Esophagus squamous epithelium (tissue), 5 donors: ENCODE data around the gene OR7C1. TPM values are rescaled to one million over a fixed set of nuclear protein-coding genes. Genes with fewer than 3 reads are reported as not detected.
A peak's percentile ranks its signal among the peaks of the same experiment; 100 is the strongest.
"Not testable (repeated sequence)": the region's sequence is repeated elsewhere in the genome, so short reads cannot be mapped to it uniquely, and the experiment has no call there.

Experiments used
- DNase-seq: peaks from one replicate; lab custom pipeline; 2025; lab: John Stamatoyannopoulos, UW
- H3K27ac ChIP-seq, 4 donors: fragments of 200-600 bp; sonication (generic); one replicate each; pipeline ENCODE4 v1.5.1; 2016 to 2019; ENCODE audit warnings: mild to moderate bottlenecking in 1 of 4
- H3K27me3 ChIP-seq, 4 donors: fragments of 200-600 bp; sonication (generic); 1 replicate in 3 of 4; 2 replicates in 1 of 4; pipeline versions ENCODE4 v1.5.1 to v1.6.0; 2017 to 2021; ENCODE audit warnings: antibody characterized with exemption in 1 of 4
- H3K36me3 ChIP-seq, 3 donors: fragments of 200-600 bp; sonication (generic); one replicate each; pipeline ENCODE4 v1.5.1; 2016 to 2019
- H3K4me1 ChIP-seq, 3 donors: fragments of 200-600 bp; sonication (generic); one replicate each; pipeline ENCODE4 v1.5.1; 2017 to 2019
- H3K4me3 ChIP-seq, 4 donors: fragments of 200-600 bp; sonication (generic); 1 replicate in 3 of 4; 2 replicates in 1 of 4; pipeline ENCODE4 v1.5.1; 2016 to 2019; ENCODE audit warnings: mild to moderate bottlenecking in 2 of 4, moderate library complexity in 1 of 4
- H3K9me3 ChIP-seq, 3 donors: fragments of 200-600 bp; sonication (generic); one replicate each; pipeline ENCODE4 v1.5.1; 2016 to 2019
- POLR2A ChIP-seq, 4 donors: fragments of 450-650 bp; IDR thresholded peaks; one replicate each; pipeline ENCODE4 v1.6.1; 2017; ENCODE audit warnings: antibody characterized with exemption in 4 of 4, mild to moderate bottlenecking in 4 of 4, moderate library complexity in 3 of 4
- WGBS, 2 donors: methylation state at CpG; one replicate each; pipeline ENCODE4 v1.1.5; 2018; 5-methylcytosine and 5-hydroxymethylcytosine counted together
- intact Hi-C: fragments of 100-400 bp; cut with DNase I; formaldehyde crosslinking; loops from one replicate; pipeline ENCODE4 v1.15.0; 2022
- total RNA-seq, 4 donors: library from RNA; depleted of rRNA; stranded (reverse); fragments of >200 nt; gene quantifications; one replicate each; pipeline ENCODE4 v1.1.0, GENCODE V29; 2016
- TF ChIP-seq, protein P1 (sequence below), 6 experiments: fragments of 450-650 bp in 4 of 6; fragments of 200-600 bp in 2 of 6; sonication (generic) in 2 of 6; IDR thresholded peaks; one replicate each; pipeline ENCODE4 v1.5.1; 2016 to 2019; ENCODE audit warnings: antibody characterized with exemption in 6 of 6, mild to moderate bottlenecking in 4 of 6, moderate library complexity in 4 of 6
- donor health status: DM: yes; HTN: yes; CAD: no.

OR7C1 gene
- total RNA-seq, 4 donors from 2014 or later, result not detected

DNA sequence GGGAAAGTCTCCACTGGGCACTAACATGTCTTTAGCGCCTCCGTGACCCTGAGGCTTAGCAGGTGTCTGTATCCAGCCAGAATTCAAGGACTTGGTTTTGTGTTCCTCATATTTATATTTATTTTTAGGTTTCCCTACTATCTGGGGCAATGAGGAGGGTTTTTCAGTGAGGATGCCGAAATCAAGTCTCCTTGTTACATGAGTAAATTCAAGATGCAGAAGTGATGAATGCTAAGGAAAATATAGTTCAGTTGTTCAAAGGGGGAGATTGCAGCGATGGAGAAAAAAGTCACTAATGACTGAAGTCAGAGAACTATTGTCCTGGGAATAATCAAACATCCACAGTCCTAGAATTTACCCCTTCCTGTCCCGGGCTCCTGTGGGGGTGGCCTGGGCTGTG, 55.8 kb downstream of the OR7C1 start:
- intact Hi-C loops, result loop anchor here (10.0 kb wide), 1 partner anchor 204 kb away; the partner anchor contains the start of gene NDUFB7

DNA sequence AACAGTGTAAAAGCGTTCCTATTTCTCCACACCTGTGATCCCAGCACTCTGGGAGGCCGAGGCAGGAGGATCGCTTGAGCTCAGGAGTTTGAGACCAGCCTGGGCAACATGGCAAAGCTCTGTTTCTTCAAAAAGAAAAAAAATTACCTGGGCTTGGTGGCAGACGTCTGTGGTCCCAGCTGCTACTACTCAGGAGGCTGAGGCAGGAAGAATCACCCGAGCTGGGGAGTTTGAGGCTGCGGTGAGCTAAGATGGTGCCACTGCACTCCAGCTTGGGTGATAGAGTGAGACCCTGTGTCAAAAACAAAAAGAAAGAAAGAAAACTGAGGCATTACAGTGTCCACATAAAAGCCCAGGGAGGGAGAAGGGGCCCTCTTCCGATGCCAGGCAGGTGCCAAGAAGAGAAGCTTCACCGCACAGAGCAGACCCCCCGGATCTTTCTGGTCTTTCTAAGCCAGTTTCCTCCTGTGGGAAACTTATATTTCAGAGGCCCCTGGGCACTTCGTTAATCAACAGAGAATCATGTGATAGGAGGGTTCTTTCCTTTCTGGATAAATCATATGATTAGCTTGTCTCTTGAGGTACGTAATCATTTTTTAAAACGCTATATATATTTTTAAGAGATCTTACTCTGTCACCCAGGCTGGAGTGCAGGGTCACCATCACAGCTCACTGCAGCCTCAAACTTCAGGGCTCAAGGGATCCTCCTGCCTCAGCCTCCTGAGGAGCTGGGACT, 56.7 kb downstream of the OR7C1 start, which contains the start of gene ADGRE2:
Gene ADGRE2 (minus strand): TSS at position 451 of the 736 bp plus-strand sequence. CDS start 1,804 bp downstream, outside the sequence.
- H3K36me3 ChIP-seq, H3K27ac ChIP-seq, DNase-seq, H3K9me3 ChIP-seq, H3K4me3 ChIP-seq: not testable (repeated sequence)
- Histone ChIP-seq H3K4me1 (peaks cover 3 to 20% (median 3%) of the 10 kb centered on the region in 3 donors), H3K27me3 (peaks cover 0 to 75% (median 0%) of the 10 kb centered on the region in 4 donors)
- WGBS, 2 donors, result 59 to 69% methylated on average over 9 to 10 of the region's 12 CpGs
- intact Hi-C loops, result loop anchor here (10.0 kb wide), 1 partner anchor 203 kb away; the partner anchor contains the start of gene NDUFB7

More for the DNA sequence above, 55.8 kb downstream of the OR7C1 start:
- peaks cover 3 to 20% (median 3%) of the 10 kb centered on the region in 3 donors for H3K4me1 ChIP-seq
- TF ChIP-seq, protein P1, sequence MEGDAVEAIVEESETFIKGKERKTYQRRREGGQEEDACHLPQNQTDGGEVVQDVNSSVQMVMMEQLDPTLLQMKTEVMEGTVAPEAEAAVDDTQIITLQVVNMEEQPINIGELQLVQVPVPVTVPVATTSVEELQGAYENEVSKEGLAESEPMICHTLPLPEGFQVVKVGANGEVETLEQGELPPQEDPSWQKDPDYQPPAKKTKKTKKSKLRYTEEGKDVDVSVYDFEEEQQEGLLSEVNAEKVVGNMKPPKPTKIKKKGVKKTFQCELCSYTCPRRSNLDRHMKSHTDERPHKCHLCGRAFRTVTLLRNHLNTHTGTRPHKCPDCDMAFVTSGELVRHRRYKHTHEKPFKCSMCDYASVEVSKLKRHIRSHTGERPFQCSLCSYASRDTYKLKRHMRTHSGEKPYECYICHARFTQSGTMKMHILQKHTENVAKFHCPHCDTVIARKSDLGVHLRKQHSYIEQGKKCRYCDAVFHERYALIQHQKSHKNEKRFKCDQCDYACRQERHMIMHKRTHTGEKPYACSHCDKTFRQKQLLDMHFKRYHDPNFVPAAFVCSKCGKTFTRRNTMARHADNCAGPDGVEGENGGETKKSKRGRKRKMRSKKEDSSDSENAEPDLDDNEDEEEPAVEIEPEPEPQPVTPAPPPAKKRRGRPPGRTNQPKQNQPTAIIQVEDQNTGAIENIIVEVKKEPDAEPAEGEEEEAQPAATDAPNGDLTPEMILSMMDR (IDR thresholded peaks at IDR 0.05), result no peak
- no peak for TF ChIP-seq POLR2A (IDR thresholded peaks at IDR 0.05)
- H3K27ac ChIP-seq, result no peak overlapping the region
- peaks cover 0 to 3% (median 0%) of the 10 kb centered on the region in 3 donors for H3K9me3 ChIP-seq
- 41 to 56% methylated on average over 5 of the region's 5 CpGs for WGBS, 2 donors
- no peak for DNase-seq
- no peaks in the 10 kb centered on the region for H3K36me3 ChIP-seq
- no peak overlapping the region for H3K4me3 ChIP-seq
- H3K27me3 ChIP-seq, result peaks cover 0 to 68% (median 0%) of the 10 kb centered on the region in 4 donors

- intact Hi-C loops, result loop anchor here (10.0 kb wide), 1 partner anchor 203 kb away; the partner anchor contains the start of gene NDUFB7
- DNase-seq, H3K4me3 ChIP-seq, H3K9me3 ChIP-seq, H3K36me3 ChIP-seq, H3K27ac ChIP-seq: not testable (repeated sequence)
- WGBS, 2 donors, result 93 to 100% methylated on average over 3 to 4 of the region's 4 CpGs
- Histone ChIP-seq H3K4me1 (peaks cover 3 to 20% (median 3%) of the 10 kb centered on the region in 3 donors), H3K27me3 (peaks cover 0 to 75% (median 0%) of the 10 kb centered on the region in 4 donors)
These were observed 57.3 kb downstream of the OR7C1 start for GRCh38 chr19:14777645-14778044.

DNA sequence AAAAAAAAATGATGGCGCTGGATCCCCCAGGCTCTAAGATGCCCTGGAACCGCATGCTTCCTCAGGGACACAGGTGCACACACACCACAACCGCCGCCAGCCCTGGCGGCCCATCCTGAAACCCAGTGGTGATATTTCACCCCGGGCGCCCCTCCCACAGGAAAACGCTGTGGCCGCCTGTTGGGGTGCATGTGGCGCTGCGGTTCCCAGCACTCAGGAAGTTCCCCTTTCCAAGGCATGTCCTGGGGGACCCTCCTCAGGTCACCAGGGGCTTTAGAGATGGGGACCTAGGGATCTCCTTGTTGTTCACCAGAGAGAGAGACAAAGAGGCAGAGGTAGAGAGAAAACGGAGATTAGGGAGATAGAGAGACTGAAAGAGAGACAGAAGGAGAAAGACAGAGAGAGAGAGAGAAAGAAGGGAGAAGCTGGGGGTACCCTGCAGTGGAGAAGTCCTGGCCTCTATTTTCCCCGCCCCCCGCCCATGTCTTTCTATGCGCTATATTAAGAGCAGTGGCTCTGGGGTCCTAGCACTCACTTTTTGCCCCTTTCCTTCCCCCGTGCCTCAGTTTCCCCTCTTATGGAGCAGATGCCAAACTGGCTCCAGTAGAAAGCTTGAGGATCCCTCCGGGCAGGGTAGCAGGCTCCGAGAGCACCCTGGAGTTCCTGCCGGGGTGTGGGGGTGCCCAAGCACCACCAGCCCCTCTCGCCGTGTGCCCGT, 59.0 kb downstream of the OR7C1 start:
- H3K27me3 ChIP-seq, result peaks cover 0 to 67% (median 0%) of the 10 kb centered on the region in 4 donors
- H3K4me3 ChIP-seq, result peak overlapping the region; percentile 27 to 60 (median 40)
- no peaks in the 10 kb centered on the region for H3K36me3 ChIP-seq
- WGBS, 2 donors, result 2 to 7% methylated on average over 14 to 18 of the region's 22 CpGs
- peaks cover 3 to 20% (median 3%) of the 10 kb centered on the region in 3 donors for H3K4me1 ChIP-seq
- intact Hi-C loops, result loop anchor here (10.0 kb wide), 1 partner anchor 201 kb away; the partner anchor contains the start of gene NDUFB7
- no peak for DNase-seq
- H3K27ac ChIP-seq, result peak overlapping the region in 3 of 4 donors; percentile 34 to 44 (median 42)
- peaks cover 0 to 3% (median 0%) of the 10 kb centered on the region in 3 donors for H3K9me3 ChIP-seq
- no peak for TF ChIP-seq POLR2A (IDR thresholded peaks at IDR 0.05)
- TF ChIP-seq, protein P1 (IDR thresholded peaks at IDR 0.05), result no peak

GRCh38 chr19:14775326-14775725, 59.7 kb downstream of the OR7C1 start:
- H3K36me3 ChIP-seq, H3K27ac ChIP-seq, H3K9me3 ChIP-seq, DNase-seq: not testable (repeated sequence)
- intact Hi-C loops, result loop anchor here (10.0 kb wide), 1 partner anchor 201 kb away; the partner anchor contains the start of gene NDUFB7
- Histone ChIP-seq H3K4me3 (peak overlapping the region in 2 of 4 donors; percentile 41 to 60), H3K4me1 (peaks cover 3 to 20% (median 3%) of the 10 kb centered on the region in 3 donors), H3K27me3 (peaks cover 0 to 64% (median 0%) of the 10 kb centered on the region in 4 donors)
- WGBS, 2 donors, result 76 to 83% methylated on average over 4 to 8 of the region's 8 CpGs

- Histone ChIP-seq H3K27me3 (peaks cover 0 to 56% (median 0%) of the 10 kb centered on the region in 4 donors), H3K27ac (no peak overlapping the region), H3K4me1 (peaks cover 3 to 20% (median 3%) of the 10 kb centered on the region in 3 donors), H3K36me3 (no peaks in the 10 kb centered on the region), H3K9me3 (peaks cover 0 to 3% (median 0%) of the 10 kb centered on the region in 3 donors), H3K4me3 (no peak overlapping the region)
- TF ChIP-seq, protein P1 (IDR thresholded peaks at IDR 0.05), result no peak
- no peak for TF ChIP-seq POLR2A (IDR thresholded peaks at IDR 0.05)
- 82% methylated on average over 5 to 10 of the region's 10 CpGs for WGBS, 2 donors
- intact Hi-C loops, result loop anchor here (10.0 kb wide), 1 partner anchor 200 kb away; the partner anchor contains the start of gene NDUFB7
- DNase-seq, result no peak
These were observed 60.6 kb downstream of the OR7C1 start for GRCh38 chr19:14774373-14774772.

- 98% methylated on average over 4 of the region's 9 CpGs; no CpG with 5 or more reads in 1 of the 2 donors for WGBS, 2 donors
- not testable (repeated sequence) for H3K9me3 ChIP-seq, H3K36me3 ChIP-seq, H3K27ac ChIP-seq, DNase-seq, H3K4me3 ChIP-seq
- Histone ChIP-seq H3K4me1 (peaks cover 3 to 20% (median 3%) of the 10 kb centered on the region in 3 donors), H3K27me3 (peaks cover 0 to 50% (median 0%) of the 10 kb centered on the region in 4 donors)
- intact Hi-C loops, result loop anchor here (10.0 kb wide), 1 partner anchor 199 kb away; the partner anchor contains the start of gene NDUFB7
These were observed 61.3 kb downstream of the OR7C1 start for GRCh38 chr19:14773722-14774121.
